GM21447 (cell line): Measurements from ENCODE around the gene TIPIN.
A peak's percentile ranks its signal among the peaks of the same experiment; 100 is the strongest.
"Not testable (repeated sequence)": the region's sequence is repeated elsewhere in the genome, so short reads cannot be mapped to it uniquely, and the experiment has no call there.

Source experiments
- ATAC-seq: cut with Tn5 transposase; IDR thresholded peaks from one replicate; pipeline ENCODE4 v1.9.1; 2021; ENCODE audit not compliant: unreplicated experiment

Gene TIPIN

DNA sequence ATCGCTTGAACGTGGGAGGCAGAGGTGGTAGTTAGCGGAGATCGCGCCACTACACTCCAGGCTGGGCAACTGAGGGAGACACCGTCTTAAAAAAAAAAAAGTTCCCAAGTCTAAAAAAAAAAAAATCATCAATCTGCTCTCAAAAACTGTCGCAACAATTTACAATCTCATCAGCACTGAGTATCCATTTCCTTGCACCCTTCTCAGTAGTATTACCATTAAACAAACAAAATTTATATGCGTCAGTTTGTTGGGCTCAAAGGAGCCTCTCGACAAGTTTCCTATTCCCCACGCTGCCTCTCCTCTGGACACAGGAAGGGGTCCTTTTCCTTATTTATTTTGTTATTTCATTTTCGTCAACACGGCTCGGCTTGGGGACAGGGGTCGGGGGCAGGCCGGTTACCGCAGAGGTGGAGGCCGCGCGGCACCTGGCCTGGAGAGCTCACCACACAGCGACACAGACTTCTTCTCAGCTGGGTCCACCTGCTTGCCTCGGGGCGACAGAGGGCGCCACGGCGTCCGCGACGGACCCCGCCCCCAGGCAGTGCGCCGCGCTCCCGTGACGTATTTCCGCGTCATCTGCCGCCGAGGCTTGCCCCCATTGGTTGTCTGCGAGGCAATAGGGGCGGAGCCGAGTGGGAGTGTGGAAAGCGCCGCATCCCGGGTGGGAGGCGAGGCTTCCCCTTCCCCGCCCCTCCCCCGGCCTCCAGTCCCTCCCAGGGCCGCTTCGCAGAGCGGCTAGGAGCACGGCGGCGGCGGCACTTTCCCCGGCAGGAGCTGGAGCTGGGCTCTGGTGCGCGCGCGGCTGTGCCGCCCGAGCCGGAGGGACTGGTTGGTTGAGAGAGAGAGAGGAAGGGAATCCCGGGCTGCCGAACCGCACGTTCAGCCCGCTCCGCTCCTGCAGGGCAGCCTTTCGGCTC is 30.0 kb upstream of the TIPIN start, which contains the start of gene MAP2K1:
Gene MAP2K1, plus strand, starts transcription at position 709 of the 920 bp plus-strand sequence. CDS start 436 bp downstream, outside the sequence.
- peak; percentile 71 for ATAC-seq

DNA sequence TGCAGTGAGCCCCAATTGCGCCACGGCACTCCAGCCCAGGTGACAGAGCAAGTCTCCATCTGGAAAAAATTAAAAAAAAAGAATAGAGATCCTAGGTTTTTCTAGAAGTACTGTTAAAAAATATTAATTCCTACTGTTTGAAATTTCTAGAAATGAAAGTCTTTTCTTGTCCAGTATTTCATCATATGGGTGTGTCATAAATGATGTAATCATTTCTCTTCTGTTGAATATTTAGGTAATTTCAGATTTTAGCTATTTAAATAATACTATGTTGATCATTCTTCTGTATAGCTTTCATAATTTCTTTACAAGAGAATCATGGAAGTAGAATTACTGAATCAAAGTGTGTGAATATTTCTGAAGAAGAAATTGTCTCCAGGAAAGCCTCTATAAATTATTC is 24.9 kb upstream of the TIPIN start:
- ATAC-seq, result not testable (repeated sequence)

DNA sequence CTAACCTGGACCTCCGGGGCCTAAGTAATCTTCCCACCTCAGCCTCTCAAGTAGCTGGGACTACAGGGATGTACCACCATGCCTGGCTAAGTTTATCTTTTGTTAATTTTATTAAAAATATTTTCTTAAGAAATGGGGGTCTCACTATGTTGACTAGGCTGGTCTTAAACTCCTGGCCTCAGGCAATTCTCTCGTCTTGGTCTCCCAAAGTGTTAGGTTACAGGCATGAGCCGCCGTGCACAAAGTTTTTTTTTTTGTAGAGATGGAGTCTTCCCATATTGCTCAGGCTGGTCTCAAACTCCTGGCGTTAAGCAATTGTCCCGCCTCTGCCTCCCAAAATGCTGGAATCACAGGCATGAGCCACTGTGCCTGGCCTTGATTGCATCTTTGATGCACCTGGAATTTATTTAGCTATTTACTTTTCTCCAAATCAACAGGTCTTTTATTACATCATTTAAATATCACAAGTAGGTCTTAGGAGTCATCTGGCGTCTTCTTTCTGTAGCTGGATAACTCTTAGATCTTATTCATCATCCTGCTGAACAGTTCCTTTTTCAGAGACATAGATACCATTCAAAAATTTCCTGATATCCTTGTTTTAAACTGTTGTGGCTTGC is 22.4 kb upstream of the TIPIN start:
- no peak for ATAC-seq

DNA sequence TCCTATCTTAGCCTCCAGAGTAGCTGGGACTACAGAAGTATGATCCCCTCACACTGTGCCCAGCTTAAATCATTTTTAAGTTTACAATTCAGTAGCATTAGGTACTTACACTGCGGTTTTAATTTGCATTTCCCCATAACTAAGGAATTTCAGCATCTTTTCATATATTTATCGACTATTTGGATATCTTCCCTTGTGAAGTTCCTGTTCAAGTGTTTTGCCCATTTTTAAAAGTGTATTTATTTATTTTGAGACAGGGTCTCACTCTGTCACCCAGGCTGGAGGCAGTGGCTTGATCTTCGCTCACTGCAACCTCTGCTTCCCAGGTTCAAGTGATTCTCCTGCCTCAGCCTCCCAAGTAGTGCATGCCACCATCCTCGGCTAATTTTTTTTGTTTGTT is 17.7 kb upstream of the TIPIN start:
- no peak for ATAC-seq

DNA sequence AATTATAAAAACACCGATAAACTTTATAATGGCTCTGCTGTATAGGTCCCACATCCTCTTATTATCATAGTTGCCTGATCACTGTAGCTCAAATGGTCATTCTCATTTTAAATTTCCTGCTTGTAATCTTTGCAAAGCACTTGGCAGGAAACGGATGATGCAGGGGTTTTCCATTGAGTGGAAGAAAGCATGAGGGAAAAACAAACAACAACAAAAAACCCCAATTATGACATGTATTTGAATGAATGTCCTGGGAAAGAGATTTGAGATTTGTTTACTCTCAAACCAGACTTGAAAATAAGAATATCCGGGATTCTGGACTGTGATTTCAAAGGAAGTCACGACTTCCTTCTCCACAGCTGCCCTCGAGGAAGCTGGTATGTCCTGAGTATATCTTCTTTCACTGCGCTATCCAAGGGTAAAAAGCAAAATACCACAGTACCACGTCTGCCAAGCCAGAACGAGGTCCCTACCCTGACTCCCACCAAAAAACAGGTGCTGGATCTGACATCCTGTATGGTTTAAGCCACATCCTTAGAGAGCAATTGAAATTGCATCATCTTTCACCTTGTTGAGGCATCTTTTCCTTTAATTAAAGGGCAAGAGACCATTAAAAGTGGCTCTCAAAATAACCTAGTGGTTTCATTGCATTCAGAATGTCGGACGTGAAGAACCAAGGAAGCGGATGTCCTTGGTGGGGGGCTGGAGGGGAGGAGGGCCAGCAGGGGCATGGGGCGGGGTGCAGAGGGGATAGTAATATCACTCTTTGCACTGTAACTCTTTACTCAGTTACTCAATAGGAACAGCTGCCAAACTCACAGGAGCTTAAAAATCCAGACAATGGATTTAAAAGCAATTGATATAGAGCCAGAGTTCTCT is 13.5 kb upstream of the TIPIN start:
- no peak for ATAC-seq

DNA sequence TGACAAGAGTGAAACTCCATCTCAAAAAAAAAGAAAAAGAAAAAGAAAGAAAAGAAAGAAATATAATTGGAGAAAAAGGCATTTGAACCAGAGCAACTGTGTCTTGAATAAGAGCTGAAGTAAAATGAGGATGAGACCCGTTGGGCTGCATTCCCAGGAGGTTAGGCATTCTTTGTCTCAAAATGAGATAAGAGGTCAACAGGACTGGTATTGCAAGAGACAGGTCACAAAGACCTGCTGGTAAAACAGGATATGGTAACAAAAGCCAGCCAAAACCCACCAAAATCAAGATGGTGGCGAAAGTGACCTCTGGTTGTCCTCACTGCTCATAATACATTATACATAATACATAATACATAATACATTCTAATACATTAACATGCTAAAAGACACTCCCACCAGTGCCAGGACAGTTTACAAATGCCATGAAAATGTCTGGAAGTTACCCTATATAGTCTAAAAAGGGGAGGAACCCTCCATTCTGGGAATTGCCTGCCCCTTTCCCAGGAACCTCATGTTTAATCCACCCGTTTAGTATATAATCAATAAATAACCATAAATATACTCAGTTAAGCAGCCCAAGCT is 8.6 kb upstream of the TIPIN start:
- ATAC-seq, result no peak

DNA sequence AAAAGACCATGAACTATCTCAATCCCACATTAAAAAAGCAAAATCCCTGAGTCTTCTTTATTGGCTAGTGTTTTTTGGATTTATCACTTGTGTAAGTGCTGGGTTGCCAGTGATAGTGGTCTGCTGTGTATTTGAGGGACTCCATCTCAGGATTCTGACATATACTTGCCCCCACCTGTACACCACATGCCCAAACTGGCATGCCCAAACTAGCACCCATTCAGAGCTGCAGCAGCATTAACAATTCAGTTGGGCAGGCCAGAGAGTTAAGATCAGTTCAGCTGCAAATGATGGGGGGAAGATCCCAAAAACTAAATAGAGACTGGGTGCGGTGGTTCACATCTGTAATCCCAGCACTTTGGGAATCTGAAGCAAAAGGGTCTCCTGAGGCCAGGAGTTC is 6.3 kb upstream of the TIPIN start:
- ATAC-seq, result no peak

DNA sequence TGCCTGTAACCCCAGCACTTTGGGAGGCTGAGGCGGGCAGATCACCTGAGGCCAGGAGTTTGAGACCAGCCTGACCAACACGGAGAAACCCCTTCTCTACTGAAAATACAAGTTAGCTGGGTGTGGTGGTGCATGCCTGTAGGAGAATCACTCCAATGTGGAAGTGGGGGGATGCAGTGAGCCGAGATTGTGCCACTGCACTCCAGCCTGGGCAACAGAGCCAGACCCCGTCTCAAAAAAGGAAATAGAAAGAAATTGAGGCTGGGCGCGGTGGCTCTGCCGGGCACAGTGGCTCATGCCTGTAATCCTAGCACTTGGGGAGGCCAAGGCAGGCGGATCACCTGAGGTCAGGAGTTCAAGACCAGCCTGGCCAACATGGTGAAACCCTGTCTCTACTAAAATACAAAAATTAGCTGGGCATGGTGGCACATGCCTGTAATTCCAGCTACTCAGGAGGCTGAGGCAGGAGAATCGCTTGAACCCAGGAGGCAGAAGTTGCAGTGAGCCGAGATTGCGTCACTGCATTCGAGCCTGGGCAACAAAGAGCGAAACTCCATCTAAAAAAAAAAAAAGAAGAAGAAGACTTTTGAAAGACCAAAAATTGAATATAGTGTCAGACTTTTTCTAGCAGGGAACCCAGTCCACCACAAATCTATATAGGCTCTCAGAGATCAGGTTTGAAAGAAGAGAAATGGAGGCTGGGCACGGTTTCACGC is 5.4 kb upstream of the TIPIN start:
- ATAC-seq, result not testable (repeated sequence)

DNA sequence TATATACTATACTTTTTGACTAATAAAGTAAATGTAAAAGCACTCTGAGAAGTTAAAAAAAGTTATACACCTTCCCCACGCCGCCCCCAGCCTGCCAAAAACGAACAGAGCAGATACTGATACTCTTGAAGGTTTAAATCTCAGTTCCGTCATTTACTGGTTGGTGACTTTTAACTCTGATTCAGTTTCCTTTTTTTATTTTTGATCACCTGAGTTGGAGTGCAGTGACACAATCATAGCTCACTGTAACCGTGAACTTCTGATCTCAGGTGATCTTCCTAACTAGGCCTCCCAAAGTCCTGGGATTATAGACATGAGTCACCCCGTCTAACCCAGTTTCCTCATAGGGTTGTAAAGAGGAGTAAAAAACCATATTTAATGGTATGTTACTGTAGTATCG is 3.3 kb upstream of the TIPIN start:
- no peak for ATAC-seq

DNA sequence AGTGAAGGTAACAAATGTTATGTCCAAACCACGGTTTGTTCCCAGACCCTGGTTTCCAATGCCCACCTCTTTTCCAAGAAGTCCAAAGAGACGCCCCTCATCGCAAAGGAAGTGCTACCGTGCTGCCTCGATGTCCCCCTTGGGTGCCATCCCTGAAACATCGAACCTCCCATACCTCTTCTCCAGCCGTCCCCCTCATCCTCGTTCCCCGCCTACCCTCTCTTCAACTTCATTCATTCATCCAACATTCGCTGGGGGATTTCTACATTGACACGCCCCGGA is 467 bp downstream of the TIPIN start:
- peak; percentile 11 for ATAC-seq

DNA sequence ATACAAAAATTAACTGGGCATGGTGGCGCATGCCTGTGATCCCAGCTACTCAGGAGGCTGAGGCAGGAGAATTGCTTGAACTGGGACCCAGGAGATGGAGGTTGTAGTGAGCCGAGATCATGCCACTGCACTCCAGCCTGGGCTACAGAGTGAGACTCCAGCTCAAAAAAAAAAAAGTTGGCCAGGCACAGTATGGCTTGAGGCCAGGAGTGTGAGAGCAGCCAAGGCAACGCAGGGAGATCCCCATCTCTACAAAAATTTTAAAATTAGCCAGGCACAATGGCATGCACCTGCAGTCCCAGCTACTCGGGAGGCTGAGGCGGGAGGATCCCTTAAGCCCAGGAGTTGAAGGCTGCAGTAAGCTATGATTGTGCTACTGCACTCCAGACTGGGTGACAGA is 8.0 kb downstream of the TIPIN start:
- not testable (repeated sequence) for ATAC-seq

DNA sequence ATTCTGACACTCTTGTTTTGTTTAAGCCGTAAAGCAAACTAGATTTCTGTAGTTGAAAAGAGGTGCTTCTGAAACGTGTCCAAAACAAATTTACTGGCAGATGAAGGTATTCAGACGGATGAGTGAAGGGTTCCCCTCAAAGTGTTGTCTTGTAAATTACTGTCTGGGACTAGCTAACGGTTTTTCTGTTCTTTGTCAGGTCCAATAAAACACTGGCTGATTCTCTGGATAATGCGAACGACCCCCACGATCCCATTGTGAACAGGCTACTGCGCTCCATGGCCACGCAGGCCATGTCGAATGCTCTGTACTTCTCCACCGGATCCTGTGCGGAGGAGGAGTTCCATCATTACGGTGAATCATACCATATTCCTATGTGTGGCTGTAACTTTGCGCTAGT is 27.7 kb downstream of the TIPIN start:
- ATAC-seq, result no peak

DNA sequence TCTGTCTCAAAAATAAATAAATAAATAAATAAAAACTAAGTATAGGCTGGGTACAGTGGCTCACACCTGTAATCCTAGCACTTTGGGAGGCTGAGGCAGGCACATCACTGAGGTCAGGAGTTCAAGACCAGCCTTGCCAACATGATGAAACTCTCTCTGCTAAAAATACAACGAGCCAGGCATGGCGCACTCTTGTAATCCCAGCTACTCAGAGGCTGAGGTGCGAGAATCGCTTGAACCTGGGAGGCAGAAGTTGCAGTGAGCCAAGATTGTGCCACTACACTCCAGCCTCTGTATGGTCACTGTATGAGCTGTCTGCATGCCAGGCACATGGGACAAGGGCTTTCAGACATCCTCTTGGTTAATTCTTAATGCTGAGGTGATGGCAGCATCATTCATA is 28.7 kb downstream of the TIPIN start:
- ATAC-seq, result no peak

DNA sequence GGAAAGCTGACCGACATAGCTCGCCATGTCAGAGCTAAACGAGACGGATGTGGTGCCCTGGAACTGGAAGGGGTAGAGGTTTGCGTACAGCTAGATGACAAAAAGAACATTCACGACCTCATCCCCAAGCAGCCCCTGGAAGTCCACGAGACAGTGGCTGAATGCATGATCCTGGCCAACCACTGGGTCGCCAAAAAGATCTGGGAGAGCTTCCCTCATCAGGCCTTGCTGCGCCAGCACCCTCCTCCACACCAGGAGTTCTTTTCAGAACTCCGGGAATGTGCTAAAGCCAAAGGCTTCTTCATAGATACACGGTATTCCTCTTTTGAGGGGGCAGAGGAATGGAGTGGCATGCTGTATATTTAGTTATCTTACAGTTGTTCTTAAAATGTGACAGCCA is 30.4 kb downstream of the TIPIN start:
- ATAC-seq, result no peak

DNA sequence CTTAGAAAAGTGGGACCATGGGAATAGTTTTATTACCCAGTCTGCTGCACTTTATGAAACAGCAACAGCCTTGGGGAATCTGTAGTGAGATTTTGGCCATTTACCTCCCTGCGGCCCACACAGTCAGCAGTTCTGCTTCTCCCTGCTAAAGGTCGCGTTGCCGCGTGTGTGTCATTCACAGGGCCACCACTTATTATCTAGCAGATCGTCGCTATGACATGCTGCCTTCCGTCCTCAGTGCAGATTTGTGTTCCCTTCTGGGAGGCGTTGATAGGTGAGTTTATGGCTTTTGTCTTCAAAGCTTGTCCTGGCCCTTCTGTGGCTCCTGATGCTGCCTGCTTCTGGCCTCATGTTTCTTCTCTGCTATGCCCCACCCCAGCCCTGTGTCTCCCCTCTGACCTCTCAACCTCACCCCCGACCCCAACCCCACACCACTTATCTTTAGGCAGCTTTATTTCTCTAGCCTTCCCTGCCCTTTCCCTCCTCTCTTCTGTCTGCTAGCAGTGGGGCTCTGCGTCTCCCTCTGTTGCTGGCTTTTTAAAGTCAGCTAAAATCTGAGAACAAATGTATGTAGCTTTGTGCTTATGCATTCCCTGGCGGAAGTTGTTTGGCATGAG is 33.1 kb downstream of the TIPIN start:
- no peak for ATAC-seq

DNA sequence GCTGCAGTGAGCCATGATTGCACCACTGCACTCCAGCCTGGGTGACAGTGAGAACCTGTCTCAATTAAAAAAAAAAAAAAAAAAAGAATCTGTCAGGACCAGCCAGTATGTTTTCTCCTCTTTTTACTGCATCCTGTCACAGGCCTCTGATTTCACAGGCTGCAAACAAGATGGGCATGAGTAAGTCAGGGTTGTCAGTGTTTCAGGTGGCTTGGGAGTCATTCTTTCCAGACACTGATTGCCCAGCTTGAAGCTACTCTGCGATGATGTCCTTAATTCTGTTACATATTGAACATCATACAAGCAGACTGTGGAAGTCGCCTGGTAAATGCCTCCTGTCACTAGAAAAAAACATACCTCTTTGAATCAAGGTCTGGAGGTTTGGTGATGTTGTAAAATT is 44.3 kb downstream of the TIPIN start:
- ATAC-seq, result no peak

DNA sequence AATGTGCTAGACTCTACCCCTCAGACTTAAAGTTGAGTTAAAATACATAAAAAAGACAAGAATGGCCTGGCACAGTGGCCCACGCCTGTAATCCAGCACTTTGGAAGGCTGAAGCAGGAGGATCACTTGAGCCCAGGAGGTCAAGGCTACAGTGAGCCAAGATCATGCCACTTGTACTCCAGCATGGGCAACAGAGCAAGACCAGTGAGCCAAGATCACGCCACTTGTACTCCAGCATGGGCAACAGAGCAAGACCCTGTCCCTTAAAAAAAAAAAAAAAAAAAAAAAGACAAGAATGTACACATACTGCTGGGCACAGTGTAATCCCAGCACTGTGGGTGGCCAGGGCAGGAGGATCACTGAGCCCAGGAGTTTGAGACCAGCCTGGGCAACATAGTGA is 45.7 kb downstream of the TIPIN start:
- ATAC-seq, result no peak

DNA sequence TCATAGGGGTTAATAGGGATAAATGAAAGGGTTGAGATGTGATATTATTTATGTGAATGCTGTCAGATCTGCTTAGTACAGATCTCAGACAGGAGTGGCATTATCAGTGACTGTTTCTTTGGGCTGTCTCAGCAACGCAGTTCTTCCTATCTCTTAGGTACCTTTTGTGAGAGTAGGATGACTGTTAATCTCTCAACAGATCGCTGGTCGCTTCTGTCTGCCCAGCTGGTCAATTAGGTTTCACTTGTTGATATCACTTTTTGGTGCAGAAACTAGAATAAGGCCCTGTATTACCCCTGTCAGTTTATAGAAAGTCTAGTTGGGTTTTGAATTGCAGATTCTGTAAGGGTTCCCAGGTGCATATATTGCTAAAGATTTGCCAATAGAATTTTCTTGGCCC is 46.7 kb downstream of the TIPIN start:
- ATAC-seq, result no peak

DNA sequence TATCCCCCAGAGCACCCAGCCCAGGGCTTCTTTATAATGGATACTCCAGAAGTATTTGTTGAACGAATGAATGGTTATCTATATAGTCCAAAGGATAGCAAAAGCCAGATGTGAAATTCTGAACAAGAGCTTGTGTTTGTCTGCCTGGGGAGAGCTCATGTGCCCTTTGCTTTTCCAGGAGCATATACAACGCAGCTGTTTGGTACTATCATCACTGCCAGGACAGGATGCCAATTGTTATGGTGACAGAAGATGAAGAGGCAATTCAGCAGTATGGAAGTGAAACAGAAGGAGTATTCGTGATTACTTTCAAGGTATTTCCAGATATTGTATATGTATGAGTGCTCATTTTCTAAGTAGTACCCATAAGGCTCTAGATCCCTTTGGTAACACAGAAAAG is 48.0 kb downstream of the TIPIN start:
- ATAC-seq, result no peak

DNA sequence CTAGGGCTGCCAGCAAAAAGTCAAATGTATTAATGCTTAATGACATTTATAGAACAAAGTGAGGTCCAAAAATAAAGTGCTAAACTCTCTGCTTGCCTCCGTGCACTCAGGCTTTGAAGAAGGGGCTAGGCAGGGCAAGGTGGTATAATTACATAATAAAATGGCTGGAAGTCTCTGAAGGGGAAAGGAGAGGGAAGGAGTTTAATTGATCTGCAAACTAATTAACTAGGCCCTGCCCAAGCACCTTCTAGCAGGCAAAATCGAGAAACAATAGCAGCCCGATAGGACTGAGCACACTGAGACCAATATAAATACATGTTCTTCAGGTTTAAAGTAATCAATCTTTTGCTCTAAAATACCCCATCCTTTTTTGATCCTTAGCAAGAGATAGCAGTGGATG is 50.1 kb downstream of the TIPIN start:
- ATAC-seq, result no peak
